NCI-H774 (cell line): ENCODE data around the gene PPM1G.
"Not testable (repeated sequence)": the region's sequence is repeated elsewhere in the genome, so short reads cannot be mapped to it uniquely, and the experiment has no call there.

Source experiments
- DNase-seq: peaks from one replicate; lab custom pipeline; 2025; lab: John Stamatoyannopoulos, UW

The PPM1G gene

GRCh38 chr2:27375513-27376099, 33.8 kb downstream of the PPM1G start:
- DNase-seq: no peak

- no peak for DNase-seq
Measured at GRCh38 chr2:27373567-27373966, 35.8 kb downstream of the PPM1G start.

- DNase-seq: no peak
Measured at GRCh38 chr2:27372937-27373336, 36.5 kb downstream of the PPM1G start.

GRCh38 chr2:27370816-27371620, 38.4 kb downstream of the PPM1G start:
- DNase-seq: no peak

- peak; percentile 97 for DNase-seq
Measured at GRCh38 chr2:27370026-27370815, 39.2 kb downstream of the PPM1G start, which contains the start of the genes EIF2B4 and SNX17. Gene EIF2B4 (minus strand): TSS chr2:27370338. CDS start chr2:27370314, 24 bp downstream. Gene SNX17 (plus strand): TSS chr2:27370616. CDS start chr2:27370744, 128 bp downstream.

GRCh38 chr2:27369471-27370025, 39.8 kb downstream of the PPM1G start:
- no peak for DNase-seq

GRCh38 chr2:27363933-27364332, 45.5 kb downstream of the PPM1G start:
- no peak for DNase-seq

- no peak for DNase-seq
Measured at GRCh38 chr2:27362678-27363420, 46.5 kb downstream of the PPM1G start.

GRCh38 chr2:27356382-27357181, 52.8 kb downstream of the PPM1G start, which contains the start of gene GTF3C2:
Gene GTF3C2 (minus strand): TSS chr2:27356764. CDS start chr2:27343554, 13,210 bp downstream.
- DNase-seq: peak; percentile 94

- DNase-seq: peak; percentile 47
Measured at GRCh38 chr2:27356056-27356381, 53.4 kb downstream of the PPM1G start.

- no peak for DNase-seq
Measured at GRCh38 chr2:27354597-27354927, 54.8 kb downstream of the PPM1G start.

- DNase-seq: no peak
Measured at GRCh38 chr2:27353762-27354596, 55.4 kb downstream of the PPM1G start.

- not testable (repeated sequence) for DNase-seq
Measured at GRCh38 chr2:27353386-27353761, 56.0 kb downstream of the PPM1G start.

- no peak for DNase-seq
Measured at GRCh38 chr2:27351802-27352598, 57.4 kb downstream of the PPM1G start.

GRCh38 chr2:27350106-27350693, 59.2 kb downstream of the PPM1G start:
- DNase-seq: no peak

GRCh38 chr2:27347641-27348040, 61.8 kb downstream of the PPM1G start:
- DNase-seq: no peak

- DNase-seq: no peak
Measured at GRCh38 chr2:27336173-27336572, 73.2 kb downstream of the PPM1G start.

- no peak for DNase-seq
Measured at GRCh38 chr2:27335311-27335710, 74.1 kb downstream of the PPM1G start.
